H9 (cell line): ENCODE measurements around the gene MUC5B. TPM values are rescaled to one million over a fixed set of nuclear protein-coding genes. Genes with fewer than 3 reads are reported as not detected.

Source experiments
- DNase-seq: peaks from one replicate; pipeline ENCODE4 v3.0.0-alpha.2; 2017
- H2AFZ ChIP-seq: one replicate; pipeline ENCODE4 v1.6.1; 2013; ENCODE audit warnings: mild to moderate bottlenecking, low read length, control low read depth, moderate library complexity
- H2AK5ac ChIP-seq: 2 replicates; pipeline ENCODE4 v1.6.1; 2013; ENCODE audit warnings: low read length, control low read depth, mixed read lengths; ENCODE audit not compliant: insufficient read length
- H2BK120ac ChIP-seq: one replicate; pipeline ENCODE4 v1.6.1; 2013; ENCODE audit warnings: low read depth, mild to moderate bottlenecking, low read length, control low read depth, inconsistent platforms; ENCODE audit not compliant: poor library complexity, severe bottlenecking
- H2BK12ac ChIP-seq: 2 replicates; pipeline ENCODE4 v1.6.1; 2013; ENCODE audit warnings: low read length, control low read depth, mixed read lengths, low read depth; ENCODE audit not compliant: insufficient read length
- H2BK15ac ChIP-seq: 2 replicates; pipeline ENCODE4 v1.6.1; 2013; ENCODE audit warnings: low read depth, low read length, control low read depth
- H2BK20ac ChIP-seq: one replicate; pipeline ENCODE4 v1.6.1; 2013; ENCODE audit warnings: low read depth, mild to moderate bottlenecking, low read length, control low read depth, inconsistent platforms; ENCODE audit not compliant: poor library complexity, severe bottlenecking
- H2BK5ac ChIP-seq: 2 replicates; pipeline ENCODE4 v1.6.1; 2013; ENCODE audit warnings: low read length, control low read depth, mixed read lengths; ENCODE audit not compliant: insufficient read length
- H3K14ac ChIP-seq: 2 replicates; pipeline ENCODE4 v1.6.1; 2013; ENCODE audit warnings: low read length, control low read depth; ENCODE audit not compliant: insufficient read depth
- H3K18ac ChIP-seq: 2 replicates; pipeline ENCODE4 v1.6.1; 2013; ENCODE audit warnings: low read depth, mild to moderate bottlenecking, mixed read lengths, low read length, control low read depth; ENCODE audit not compliant: insufficient read length
- H3K23ac ChIP-seq: 2 replicates; pipeline ENCODE4 v1.6.1; 2013; ENCODE audit warnings: low read length, control low read depth, mixed read lengths, low read depth; ENCODE audit not compliant: insufficient read length
- H3K23me2 ChIP-seq: 2 replicates; pipeline ENCODE4 v1.6.1; 2013; ENCODE audit warnings: low read depth, mild to moderate bottlenecking, mixed read lengths, low read length, control low read depth; ENCODE audit not compliant: insufficient read length, poor library complexity, severe bottlenecking
- H3K27ac ChIP-seq: 2 replicates; pipeline ENCODE4 v1.5.1; 2013; ENCODE audit warnings: low read length, control low read depth, mixed read lengths, low read depth; ENCODE audit not compliant: insufficient read length
- H3K27me3 ChIP-seq: 2 replicates; pipeline ENCODE4 v1.6.1; 2013; ENCODE audit warnings: low read length, control low read depth, inconsistent platforms; ENCODE audit not compliant: insufficient read depth
- H3K4ac ChIP-seq: 2 replicates; pipeline ENCODE4 v1.6.1; 2013; ENCODE audit warnings: low read depth, mild to moderate bottlenecking, control low read depth, inconsistent platforms, low read length, moderate library complexity
- H3K4me1 ChIP-seq: 2 replicates; pipeline ENCODE4 v1.6.1; 2013; ENCODE audit warnings: low read length, control low read depth, inconsistent platforms; ENCODE audit not compliant: insufficient read depth
- H3K4me2 ChIP-seq: 2 replicates; pipeline ENCODE4 v1.6.1; 2013; ENCODE audit warnings: low read length, control low read depth, mixed read lengths; ENCODE audit not compliant: insufficient read length, insufficient read depth
- H3K56ac ChIP-seq: 2 replicates; pipeline ENCODE4 v1.6.1; 2013; ENCODE audit warnings: low read depth, mild to moderate bottlenecking, mixed read lengths, low read length, control low read depth; ENCODE audit not compliant: insufficient read length
- H3K79me1 ChIP-seq: 2 replicates; pipeline ENCODE4 v1.6.1; 2013; ENCODE audit warnings: low read depth, mild to moderate bottlenecking, moderate library complexity, low read length, control low read depth, inconsistent platforms; ENCODE audit not compliant: insufficient read depth, poor library complexity, severe bottlenecking
- H3K79me2 ChIP-seq: 2 replicates; pipeline ENCODE4 v1.6.1; 2013; ENCODE audit warnings: low read length, control low read depth, inconsistent platforms; ENCODE audit not compliant: insufficient read depth
- H3K9ac ChIP-seq: 2 replicates; pipeline ENCODE4 v1.6.1; 2013; ENCODE audit warnings: low read length, control low read depth, mixed read lengths; ENCODE audit not compliant: insufficient read length; ENCODE audit errors: extremely low read depth
- H3K9me3 ChIP-seq: one replicate; pipeline ENCODE4 v1.6.1; 2013; ENCODE audit warnings: low read depth, low read length, inconsistent platforms; ENCODE audit not compliant: control insufficient read depth
- H3T11ph ChIP-seq: one replicate; pipeline ENCODE4 v1.6.1; 2013; ENCODE audit warnings: mild to moderate bottlenecking, low read length, control low read depth, inconsistent platforms
- H4K20me1 ChIP-seq: one replicate; pipeline ENCODE4 v1.6.1; 2013; ENCODE audit not compliant: control insufficient read depth, insufficient read length, insufficient read depth
- H4K5ac ChIP-seq: 2 replicates; pipeline ENCODE4 v1.6.1; 2013; ENCODE audit warnings: low read depth, mild to moderate bottlenecking, mixed read lengths, low read length, control low read depth; ENCODE audit not compliant: insufficient read length
- H4K8ac ChIP-seq: replicated peaks from 2 replicates; pipeline ENCODE4 v1.6.1; 2013; ENCODE audit warnings: low read length, control low read depth, mixed read lengths, low read depth; ENCODE audit not compliant: insufficient read length
- H4K91ac ChIP-seq: 2 replicates; pipeline ENCODE4 v1.6.1; 2013; ENCODE audit warnings: low read depth, mild to moderate bottlenecking, moderate library complexity, mixed read lengths, low read length, control low read depth; ENCODE audit not compliant: insufficient read length
- H3K27ac Mint-ChIP-seq, 3 experiments: 2 replicates in 2 of 3; 3 replicates in 1 of 3; pipeline ENCODE4 v1.8.0; 2020 to 2021; ENCODE audit warnings: mixed read lengths in 3 of 3, mild to moderate bottlenecking in 1 of 3, moderate library complexity in 1 of 3
- H3K27me3 Mint-ChIP-seq: 2 replicates; pipeline ENCODE4 v1.8.0; 2021; ENCODE audit warnings: low read depth, mild to moderate bottlenecking, moderate library complexity, mixed read lengths
- H3K36me3 Mint-ChIP-seq, 3 experiments: 2 replicates in 2 of 3; 3 replicates in 1 of 3; pipeline ENCODE4 v1.8.0; 2020 to 2021; ENCODE audit warnings: low read depth in 3 of 3, mixed read lengths in 3 of 3; ENCODE audit not compliant: insufficient read depth in 1 of 3
- H3K4me1 Mint-ChIP-seq, 2 experiments: 2 replicates each; pipeline ENCODE4 v1.8.0; 2020; ENCODE audit warnings: mixed read lengths in 2 of 2
- H3K4me3 Mint-ChIP-seq, 2 experiments: 2 replicates in 1 of 2; 3 replicates in 1 of 2; pipeline ENCODE4 v1.8.0; 2020 to 2021; ENCODE audit warnings: mild to moderate bottlenecking in 2 of 2, mixed read lengths in 2 of 2, moderate library complexity in 1 of 2
- H3K9me3 Mint-ChIP-seq, 2 experiments: 2 replicates in 1 of 2; 3 replicates in 1 of 2; pipeline ENCODE4 v1.8.0; 2020; ENCODE audit warnings: mild to moderate bottlenecking in 2 of 2, mixed read lengths in 2 of 2, moderate library complexity in 1 of 2
- WGBS: extraction: QIAGEN DNeasy Blood & Tissue Kit; methylation state at CpG from one replicate; pipeline ENCODE4 v1.1.7; 2013; ENCODE audit warnings: missing lambda C conversion rate, low lambda C conversion rate, mixed read lengths; ENCODE audit not compliant: insufficient read length; ENCODE audit errors: extremely low coverage; 5-methylcytosine and 5-hydroxymethylcytosine counted together
- total RNA-seq: library from RNA; stranded (reverse); gene quantifications from 2 replicates; pipeline ENCODE4 v1.2.1, GENCODE V29; 2021
- TF ChIP-seq, protein P1 (sequence below): fragments of 200-600 bp; sonication (generic); conservative IDR thresholded peaks from 3 replicates; pipeline ENCODE4 v1.8.0; 2021; ENCODE audit warnings: antibody characterized with exemption, mild to moderate bottlenecking

Gene MUC5B
- total RNA-seq, 1 experiment from 2014 or later, result not detected

DNA sequence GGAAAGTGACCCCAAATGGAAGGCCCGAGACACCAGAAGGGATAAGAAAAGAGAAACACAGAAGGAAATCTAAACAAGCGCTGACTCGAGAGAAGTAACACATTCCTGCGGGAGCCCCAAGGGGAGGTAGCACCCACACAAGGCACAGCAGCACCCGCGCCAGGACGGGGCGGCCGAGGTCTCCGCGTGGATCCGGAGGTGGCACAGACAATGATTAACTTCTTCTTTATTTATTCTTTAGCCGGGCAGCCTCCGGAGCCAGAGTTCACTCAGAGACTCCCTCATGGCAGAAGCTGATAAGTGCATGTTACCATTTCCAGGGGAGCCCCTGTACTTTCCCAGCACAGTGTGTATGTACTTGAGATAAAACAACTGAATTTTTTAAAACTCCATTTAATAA lies 81.5 kb downstream of the MUC5B start:
- TF ChIP-seq, protein P1, sequence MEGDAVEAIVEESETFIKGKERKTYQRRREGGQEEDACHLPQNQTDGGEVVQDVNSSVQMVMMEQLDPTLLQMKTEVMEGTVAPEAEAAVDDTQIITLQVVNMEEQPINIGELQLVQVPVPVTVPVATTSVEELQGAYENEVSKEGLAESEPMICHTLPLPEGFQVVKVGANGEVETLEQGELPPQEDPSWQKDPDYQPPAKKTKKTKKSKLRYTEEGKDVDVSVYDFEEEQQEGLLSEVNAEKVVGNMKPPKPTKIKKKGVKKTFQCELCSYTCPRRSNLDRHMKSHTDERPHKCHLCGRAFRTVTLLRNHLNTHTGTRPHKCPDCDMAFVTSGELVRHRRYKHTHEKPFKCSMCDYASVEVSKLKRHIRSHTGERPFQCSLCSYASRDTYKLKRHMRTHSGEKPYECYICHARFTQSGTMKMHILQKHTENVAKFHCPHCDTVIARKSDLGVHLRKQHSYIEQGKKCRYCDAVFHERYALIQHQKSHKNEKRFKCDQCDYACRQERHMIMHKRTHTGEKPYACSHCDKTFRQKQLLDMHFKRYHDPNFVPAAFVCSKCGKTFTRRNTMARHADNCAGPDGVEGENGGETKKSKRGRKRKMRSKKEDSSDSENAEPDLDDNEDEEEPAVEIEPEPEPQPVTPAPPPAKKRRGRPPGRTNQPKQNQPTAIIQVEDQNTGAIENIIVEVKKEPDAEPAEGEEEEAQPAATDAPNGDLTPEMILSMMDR, result no peak
- Histone ChIP-seq H3K14ac (no peak overlapping the region), H3K4ac (no peak overlapping the region), H2BK20ac (no peak overlapping the region), H2AFZ (no peak overlapping the region), H3K27me3 (no peaks in the 10 kb centered on the region), H3K79me1 (peaks cover 13% of the 10 kb centered on the region), H3K4me1 (no peaks in the 10 kb centered on the region; the same call in 1 of the 2 replicates), H4K8ac (no peak overlapping the region), H3K18ac (no peak overlapping the region), H3K23ac (no peak overlapping the region), H2BK12ac (no peak overlapping the region), H2BK5ac (no peak overlapping the region), H3K9me3 (no peaks in the 10 kb centered on the region), H4K20me1 (no peaks in the 10 kb centered on the region), H2BK15ac (no peak overlapping the region), H4K91ac (no peak overlapping the region), H3T11ph (no peak overlapping the region), H3K79me2 (peaks cover 1% of the 10 kb centered on the region; the same call in 1 of the 2 replicates), H3K27ac (no peak overlapping the region), H3K23me2 (no peaks in the 10 kb centered on the region), H2BK120ac (no peak overlapping the region), H3K9ac (no peak overlapping the region), H2AK5ac (no peak overlapping the region), H3K56ac (no peak overlapping the region), H4K5ac (no peak overlapping the region), H3K4me2 (no peak overlapping the region)
- DNase-seq, result no peak
- peaks cover 0 to 5% (median 4%) of the 10 kb centered on the region in 3 experiments; a peak in 3 of 7 replicates for H3K36me3 Mint-ChIP-seq
- H3K27ac Mint-ChIP-seq, result no peak overlapping the region
- no peaks in the 10 kb centered on the region for H3K9me3 Mint-ChIP-seq
- H3K27me3 Mint-ChIP-seq, result no peaks in the 10 kb centered on the region
- peaks cover 22 to 30% of the 10 kb centered on the region in 2 experiments for H3K4me1 Mint-ChIP-seq
- H3K4me3 Mint-ChIP-seq, result no peak overlapping the region
- WGBS, result no CpG with 5 or more reads among the region's 14 CpGs
